Gastrocnemius medialis (tissue), 4 donors: Measurements from ENCODE around the gene FGFR3.

ENCODE experiments used
- CTCF ChIP-seq, 5 experiments: fragments of 450-650 bp in 3 of 5; fragments of 200-600 bp in 2 of 5; sonication (generic) in 2 of 5; IDR thresholded peaks in 4 of 5; conservative IDR thresholded peaks in 1 of 5; 1 replicate in 4 of 5; 2 replicates in 1 of 5; pipeline ENCODE4 v1.5.1; 2016 to 2019; ENCODE audit warnings: antibody characterized with exemption in 5 of 5, mild to moderate bottlenecking in 3 of 5, moderate library complexity in 3 of 5
- POLR2A ChIP-seq, 2 donors: fragments of 450-650 bp; IDR thresholded peaks; one replicate each; pipeline ENCODE4 v1.6.1; 2017; ENCODE audit warnings: antibody characterized with exemption in 2 of 2, mild to moderate bottlenecking in 2 of 2, moderate library complexity in 2 of 2

DNA sequence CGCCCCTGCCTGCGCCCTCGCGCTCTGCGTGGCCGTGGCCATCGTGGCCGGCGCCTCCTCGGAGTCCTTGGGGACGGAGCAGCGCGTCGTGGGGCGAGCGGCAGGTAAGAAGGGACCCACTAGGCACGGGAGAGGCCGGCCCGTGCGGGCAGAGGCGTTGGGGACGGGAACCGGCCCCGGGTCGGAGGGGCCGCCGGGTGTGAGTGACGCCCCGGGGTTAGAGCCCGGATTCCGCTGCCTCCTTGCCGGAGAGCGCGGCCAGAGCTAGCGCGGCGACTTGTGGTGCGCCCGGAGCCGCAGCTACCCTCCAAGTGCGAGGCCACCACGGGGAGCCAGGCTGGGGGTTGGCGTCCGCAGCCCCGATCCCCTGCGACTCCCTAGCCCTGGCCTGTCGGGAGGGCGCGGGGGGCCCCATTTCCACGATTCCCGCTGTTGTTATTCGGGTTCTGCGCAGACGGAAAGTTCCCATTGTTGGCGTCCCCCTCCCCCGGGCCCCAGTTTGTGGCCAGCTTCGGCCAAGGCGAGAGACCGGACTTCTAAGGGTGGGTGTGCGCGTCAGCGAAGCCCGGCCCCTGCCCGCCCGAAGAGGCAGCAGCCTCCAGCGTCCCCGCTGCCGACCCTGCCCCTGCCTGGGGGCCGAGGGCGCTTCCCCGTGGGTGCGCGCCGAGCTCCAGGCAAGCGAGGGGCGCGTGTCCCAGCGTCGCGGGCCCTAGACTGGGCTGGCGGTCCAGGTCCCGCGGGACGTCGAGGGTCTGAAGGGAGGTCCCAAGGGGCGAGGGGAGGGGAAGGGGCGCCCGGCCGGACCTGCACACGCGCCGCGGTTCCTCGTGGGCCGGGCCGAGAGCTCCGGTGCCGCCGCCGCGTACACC is 1.1 kb downstream of the FGFR3 start:
- TF ChIP-seq CTCF (IDR thresholded peaks at IDR 0.05 in 4 of 5, conservative IDR thresholded peaks at IDR 0.05 in 1 of 5), result no peak
- no peak for TF ChIP-seq POLR2A (IDR thresholded peaks at IDR 0.05)
